GM23338 (cell line): ENCODE measurements around the gene ACVRL1. TPM values are rescaled to one million over a fixed set of nuclear protein-coding genes. Genes with fewer than 3 reads are reported as not detected.

Experiments
- ATAC-seq: fragments of 200-7000 bp; cut with Tn5 transposase; 3 replicates; pipeline ENCODE4 v1.9.1; 2020
- DNase-seq: peaks from one replicate; pipeline ENCODE4 v3.0.0-alpha.2; 2015; ENCODE audit warnings: low spot score
- H2AFZ ChIP-seq: fragments of 200-600 bp; sonication (generic); 2 replicates; pipeline ENCODE4 v1.8.0; 2016; ENCODE audit warnings: antibody characterized with exemption, mild to moderate bottlenecking, moderate library complexity
- H3F3A ChIP-seq: fragments of 200-600 bp; sonication (generic); replicated peaks from 2 replicates; pipeline ENCODE4 v1.8.0; 2017; ENCODE audit warnings: antibody characterized with exemption, mixed run types, low read depth
- H3K27ac ChIP-seq: fragments of 200-600 bp; sonication (generic); 2 replicates; pipeline ENCODE4 v1.6.1; 2016; ENCODE audit warnings: low read depth
- H3K27me3 ChIP-seq: fragments of 200-600 bp; sonication (generic); 2 replicates; pipeline ENCODE4 v1.8.0; 2016; ENCODE audit warnings: mild to moderate bottlenecking, mixed run types, moderate library complexity; ENCODE audit not compliant: insufficient read depth
- H3K36me3 ChIP-seq: fragments of 200-600 bp; sonication (generic); 2 replicates; pipeline ENCODE4 v1.8.0; 2016; ENCODE audit warnings: mild to moderate bottlenecking; ENCODE audit not compliant: insufficient read depth
- H3K4me1 ChIP-seq: fragments of 200-600 bp; sonication (generic); 2 replicates; pipeline ENCODE4 v1.8.0; 2016; ENCODE audit warnings: mild to moderate bottlenecking, moderate library complexity; ENCODE audit not compliant: insufficient read depth
- H3K4me2 ChIP-seq: fragments of 200-600 bp; sonication (generic); 2 replicates; pipeline ENCODE4 v1.7.1; 2017; ENCODE audit warnings: mixed run types
- H3K4me3 ChIP-seq: fragments of 200-600 bp; sonication (generic); 2 replicates; pipeline ENCODE4 v1.6.1; 2016; ENCODE audit warnings: mixed run types
- H3K79me2 ChIP-seq: fragments of 200-600 bp; sonication (generic); replicated peaks from 2 replicates; pipeline ENCODE4 v1.8.0; 2017; ENCODE audit warnings: mild to moderate bottlenecking; ENCODE audit not compliant: insufficient read depth
- H3K9me2 ChIP-seq: fragments of 200-600 bp; sonication (generic); 2 replicates; pipeline ENCODE4 v1.8.0; 2017; ENCODE audit not compliant: insufficient read depth
- H4K20me1 ChIP-seq: fragments of 200-600 bp; sonication (generic); replicated peaks from 2 replicates; pipeline ENCODE4 v1.8.0; 2017; ENCODE audit warnings: mild to moderate bottlenecking; ENCODE audit not compliant: insufficient read depth
- H3K27ac Mint-ChIP-seq: 2 replicates; pipeline ENCODE4 v1.8.0; 2020; ENCODE audit warnings: inconsistent platforms, mild to moderate bottlenecking, moderate library complexity, mixed read lengths
- H3K27me3 Mint-ChIP-seq: 3 replicates; pipeline ENCODE4 v1.8.0; 2022; ENCODE audit warnings: low read depth, mild to moderate bottlenecking, moderate library complexity, mixed read lengths, inconsistent platforms; ENCODE audit not compliant: insufficient read depth, poor library complexity
- H3K36me3 Mint-ChIP-seq: 3 replicates; pipeline ENCODE4 v1.8.0; 2021; ENCODE audit warnings: low read depth, mild to moderate bottlenecking, inconsistent platforms, moderate library complexity, mixed read lengths
- H3K4me1 Mint-ChIP-seq: 3 replicates; pipeline ENCODE4 v1.8.0; 2020; ENCODE audit warnings: mild to moderate bottlenecking, inconsistent platforms, mixed read lengths
- H3K4me3 Mint-ChIP-seq: 3 replicates; pipeline ENCODE4 v1.8.0; 2021; ENCODE audit warnings: moderate library complexity, mild to moderate bottlenecking, inconsistent platforms, mixed read lengths
- H3K9me3 Mint-ChIP-seq: 3 replicates; pipeline ENCODE4 v1.8.0; 2020; ENCODE audit warnings: moderate library complexity, mild to moderate bottlenecking, inconsistent platforms, mixed read lengths
- EZH2 ChIP-seq: fragments of 200-600 bp; sonication (generic); IDR thresholded peaks from one replicate; pipeline ENCODE4 v1.8.0; 2017; ENCODE audit warnings: antibody characterized with exemption, mild to moderate bottlenecking, low read depth; ENCODE audit not compliant: unreplicated experiment
- JUNB ChIP-seq: IDR thresholded peaks from one replicate; pipeline ENCODE4 v1.6.1; 2016; ENCODE audit warnings: antibody characterized with exemption; ENCODE audit not compliant: unreplicated experiment
- NANOG ChIP-seq: IDR thresholded peaks from 2 replicates; pipeline ENCODE4 v1.6.1; 2016; ENCODE audit warnings: antibody characterized with exemption, borderline replicate concordance
- POLR2AphosphoS5 ChIP-seq: IDR thresholded peaks from 2 replicates; pipeline ENCODE4 v1.6.1; 2016; ENCODE audit warnings: antibody characterized with exemption, low read depth
- REST ChIP-seq: IDR thresholded peaks from one replicate; pipeline ENCODE4 v1.6.1; 2018; ENCODE audit warnings: antibody characterized with exemption; ENCODE audit not compliant: unreplicated experiment
- STAT1 ChIP-seq: IDR thresholded peaks from one replicate; pipeline ENCODE4 v1.6.1; 2016; ENCODE audit warnings: antibody characterized with exemption; ENCODE audit not compliant: unreplicated experiment
- ZNF114 ChIP-seq: fragments of 250-450 bp; sonication (Bioruptor Pico); IDR thresholded peaks from 2 replicates; pipeline ENCODE4 v1.5.0; 2020; ENCODE audit warnings: mild to moderate bottlenecking, moderate library complexity
- ZNF462 ChIP-seq: fragments of 250-450 bp; sonication (Bioruptor Pico); IDR thresholded peaks from 2 replicates; pipeline ENCODE4 v1.5.0; 2020; ENCODE audit warnings: mild to moderate bottlenecking, moderate library complexity
- polyA plus RNA-seq: library from polyadenylated mRNA; unstranded; fragments of >200 nt; fragmentation: Nextera tagmentation; extraction: Ambion mirVana; gene quantifications from 2 replicates; pipeline ENCODE4 v1.2.1, GENCODE V29; 2016
- total RNA-seq: library from RNA; depleted of rRNA; stranded (reverse); fragments of >200 nt; shearing (Covaris generic); gene quantifications from 2 replicates; pipeline ENCODE4 v1.2.3, GENCODE V29; 2014

Gene ACVRL1
- total and polyA plus RNA-seq, 2 experiments from 2014 or later: 0.28 TPM; not detected in 1

GRCh38 chr12:51905471-51906429 lies 1.6 kb upstream of the ACVRL1 start (continued):
- TF ChIP-seq REST: no peak

- DNase-seq (peak; percentile 43), ATAC-seq (peak; percentile 37)
- no peaks in the 10 kb centered on the region for H3K36me3 ChIP-seq
- peaks cover 15% of the 10 kb centered on the region for H3K4me1 ChIP-seq
- Mint-ChIP-seq H3K36me3 (no peaks in the 10 kb centered on the region), H3K4me3 (peak overlapping the region; percentile 67), H3K27ac (no peak overlapping the region), H3K27me3 (peaks cover 28% of the 10 kb centered on the region), H3K9me3 (no peaks in the 10 kb centered on the region), H3K4me1 (peaks cover 14% of the 10 kb centered on the region)
- no peaks in the 10 kb centered on the region for H3K9me2 ChIP-seq
- H4K20me1 ChIP-seq: no peaks in the 10 kb centered on the region; the same call in 1 of the 2 replicates
- peaks cover 65% of the 10 kb centered on the region for H3K27me3 ChIP-seq
- no peaks in the 10 kb centered on the region for H3K79me2 ChIP-seq
- H2AFZ ChIP-seq: peak overlapping the region; percentile 97
- peak overlapping the region; percentile 77 for H3K4me3 ChIP-seq
- peaks cover 7% of the 10 kb centered on the region for H3F3A ChIP-seq
- no peak overlapping the region for H3K27ac ChIP-seq
- peak overlapping the region; percentile 98 for H3K4me2 ChIP-seq
- TF ChIP-seq ZNF462 (CRISPR knock-in tag) (no peak), NANOG (no peak), JUNB (no peak), ZNF114 (no peak), STAT1 (no peak), EZH2 (no peak), POLR2AphosphoS5 (no peak), REST (no peak)
Measured at GRCh38 chr12:51906430-51907082, 748 bp upstream of the ACVRL1 start.
